ENCODE data around the gene PTGR2. TPM values are rescaled to one million over a fixed set of nuclear protein-coding genes. Genes with fewer than 3 reads are reported as not detected.
"Not testable (repeated sequence)": the region's sequence is repeated elsewhere in the genome, so short reads cannot be mapped to it uniquely, and the experiment has no call there.

Gene PTGR2
- polyA plus RNA-seq, 4 donors: 21.3 to 36.2 (median 26.1) TPM

GRCh38 chr14:73829526-73830431 lies 21.9 kb upstream of the PTGR2 start:
- no peak for DNase-seq (ENCODE audit: low read depth in 4 of 4, low spot score in 2 of 4)

- DNase-seq (ENCODE audit: low read depth in 4 of 4, low spot score in 2 of 4): no peak
These were observed 18.6 kb upstream of the PTGR2 start for GRCh38 chr14:73833034-73833433.

- DNase-seq (ENCODE audit: low read depth in 4 of 4, low spot score in 2 of 4): no peak
These were observed 17.9 kb upstream of the PTGR2 start for GRCh38 chr14:73833530-73834260.

- DNase-seq (ENCODE audit: low read depth in 4 of 4, low spot score in 2 of 4): no peak
These were observed 17.4 kb upstream of the PTGR2 start for GRCh38 chr14:73834261-73834625.

GRCh38 chr14:73838293-73839034 lies 13.2 kb upstream of the PTGR2 start:
- DNase-seq (ENCODE audit: low read depth in 4 of 4, low spot score in 2 of 4): not testable (repeated sequence)

DNA sequence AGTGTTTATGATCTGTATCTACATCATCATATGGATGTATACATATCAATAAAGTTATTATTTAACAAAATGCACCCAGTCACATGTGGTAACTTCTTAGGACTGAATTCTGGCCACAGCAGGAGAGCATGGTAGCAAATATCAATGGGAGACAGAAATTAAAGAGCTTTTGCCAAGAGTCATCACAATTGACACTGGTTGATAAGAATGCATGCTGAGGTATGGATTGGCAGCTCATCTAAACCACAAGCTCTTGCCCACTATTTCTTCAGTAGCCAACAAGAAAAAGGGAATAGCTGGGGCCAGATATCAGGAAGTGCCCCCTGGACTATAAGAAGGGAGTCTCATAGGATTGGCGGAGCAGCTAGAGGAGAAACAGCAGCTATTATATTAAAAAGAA lies 9.4 kb upstream of the PTGR2 start:
- no peak for DNase-seq (ENCODE audit: low read depth in 4 of 4, low spot score in 2 of 4)

DNA sequence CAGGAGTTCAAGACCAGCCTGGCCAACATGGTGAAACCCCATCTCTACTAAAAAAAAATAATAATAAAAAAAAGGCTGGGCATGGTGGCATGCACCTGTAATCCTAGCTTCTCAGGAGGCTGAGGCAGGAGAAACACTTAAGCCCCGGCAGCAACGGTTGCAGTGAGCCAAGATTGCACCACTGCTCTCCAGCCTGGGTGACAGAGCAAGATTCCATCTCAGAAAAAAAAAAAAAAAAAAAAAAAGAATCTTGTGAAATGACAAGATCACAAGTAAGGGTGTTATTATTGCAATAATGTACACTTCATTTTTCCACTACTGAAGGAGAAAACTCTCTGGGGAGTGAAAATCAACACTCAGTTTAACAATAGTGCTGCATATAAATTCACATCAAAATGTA lies 8.8 kb upstream of the PTGR2 start:
- DNase-seq (ENCODE audit: low read depth in 4 of 4, low spot score in 2 of 4): no peak

DNA sequence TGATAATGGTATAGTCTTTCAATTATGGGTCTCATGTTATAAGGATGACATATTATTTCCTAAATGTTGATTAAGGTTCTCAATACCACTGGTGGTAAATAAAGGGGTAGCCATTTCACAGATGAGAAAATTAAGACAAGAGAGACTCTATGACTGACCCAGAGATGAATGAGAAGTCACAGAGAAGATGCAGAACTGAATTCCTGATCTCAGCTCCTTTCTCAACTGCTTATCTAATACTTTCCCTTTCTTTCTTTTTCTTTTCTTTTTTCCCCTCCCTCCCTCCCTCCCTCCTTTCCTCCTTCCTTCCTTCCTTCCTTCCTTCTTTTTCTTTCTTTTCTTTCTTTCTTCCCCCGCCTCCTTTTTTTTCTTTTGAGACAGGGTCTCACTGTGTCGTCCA lies 8.3 kb upstream of the PTGR2 start:
- no peak for DNase-seq (ENCODE audit: low read depth in 4 of 4, low spot score in 2 of 4)

DNA sequence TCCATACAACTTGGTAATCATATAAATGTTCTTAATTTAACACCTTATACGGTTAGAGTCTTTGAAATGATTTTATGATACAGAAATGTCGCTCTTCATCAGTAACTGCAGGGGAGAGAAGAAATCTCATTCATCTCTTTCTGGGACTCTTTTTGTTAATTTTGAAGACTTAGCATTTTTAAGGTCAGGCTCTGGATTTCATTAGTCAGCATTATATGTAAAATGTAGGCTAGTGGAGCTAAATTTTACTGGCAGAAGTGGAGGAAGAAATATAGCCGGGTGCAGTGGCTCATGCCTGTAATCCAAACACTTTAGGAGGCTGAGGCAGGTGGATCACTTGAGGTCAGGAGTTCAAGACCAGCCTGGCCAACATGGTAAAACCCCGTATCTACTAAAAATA lies 4.7 kb upstream of the PTGR2 start:
- DNase-seq (ENCODE audit: low read depth in 4 of 4, low spot score in 2 of 4): no peak

- no peak for DNase-seq (ENCODE audit: low read depth in 4 of 4, low spot score in 2 of 4)
These were observed 631 bp upstream of the PTGR2 start for GRCh38 chr14:73851000-73851399.

DNA sequence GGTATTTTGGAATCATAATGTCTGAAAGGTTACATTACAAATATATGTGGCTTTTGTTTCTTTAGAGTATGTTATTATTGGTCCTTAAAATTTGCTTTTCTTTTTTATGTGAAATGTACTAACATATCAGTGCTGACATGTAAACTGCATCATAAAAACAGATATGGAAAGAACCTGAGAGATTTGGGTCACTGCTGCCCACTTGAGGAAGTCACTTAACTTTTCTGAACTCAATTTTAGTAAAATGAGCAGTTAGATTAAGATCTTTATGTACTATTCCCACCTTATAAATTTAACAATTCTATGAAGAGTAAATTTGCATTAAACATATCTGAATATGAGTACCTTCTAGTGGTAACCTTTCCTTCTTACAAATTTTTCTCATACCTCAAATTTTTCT lies 7.5 kb downstream of the PTGR2 start:
- DNase-seq (ENCODE audit: low read depth in 4 of 4, low spot score in 2 of 4): no peak

DNA sequence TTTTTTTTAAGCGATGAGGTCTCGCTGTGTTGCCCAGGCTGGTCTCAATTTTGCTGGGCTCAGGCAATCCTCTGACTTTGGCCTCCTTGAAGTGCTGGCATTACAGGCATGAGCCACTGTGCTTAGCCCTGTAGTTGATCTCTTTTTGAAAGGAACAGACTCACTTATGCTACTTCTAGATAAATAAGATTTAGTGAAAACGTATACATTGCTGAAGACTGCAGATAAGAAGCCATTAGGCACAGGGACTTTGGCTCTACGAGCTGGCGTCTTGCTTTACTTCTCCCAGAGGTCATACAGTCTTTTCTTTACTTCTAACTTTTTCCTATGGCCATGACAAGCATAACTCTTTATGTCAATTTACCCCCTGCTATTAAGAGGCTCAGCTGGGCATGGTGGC lies 9.4 kb downstream of the PTGR2 start:
- DNase-seq (ENCODE audit: low read depth in 4 of 4, low spot score in 2 of 4): no peak

DNA sequence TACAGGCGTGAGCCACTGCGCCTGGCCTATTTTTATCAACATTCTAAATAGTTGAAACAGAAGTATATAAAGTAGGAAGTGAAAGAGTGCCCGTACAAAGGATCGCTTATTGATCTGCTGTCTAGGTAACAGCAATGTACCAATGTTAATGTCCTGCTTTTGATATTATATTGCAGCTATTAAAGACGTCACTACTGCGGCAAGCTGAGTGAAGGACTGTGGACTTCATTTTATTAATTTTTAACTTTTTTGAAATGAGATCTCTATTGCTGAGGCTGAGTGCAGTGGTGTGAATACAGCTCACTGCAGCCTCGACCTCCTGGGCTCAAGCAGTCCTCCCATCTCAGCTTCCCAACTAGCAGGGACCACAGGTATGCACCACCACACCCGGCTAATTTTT lies 10.8 kb downstream of the PTGR2 start:
- no peak for DNase-seq (ENCODE audit: low read depth in 4 of 4, low spot score in 2 of 4)

DNA sequence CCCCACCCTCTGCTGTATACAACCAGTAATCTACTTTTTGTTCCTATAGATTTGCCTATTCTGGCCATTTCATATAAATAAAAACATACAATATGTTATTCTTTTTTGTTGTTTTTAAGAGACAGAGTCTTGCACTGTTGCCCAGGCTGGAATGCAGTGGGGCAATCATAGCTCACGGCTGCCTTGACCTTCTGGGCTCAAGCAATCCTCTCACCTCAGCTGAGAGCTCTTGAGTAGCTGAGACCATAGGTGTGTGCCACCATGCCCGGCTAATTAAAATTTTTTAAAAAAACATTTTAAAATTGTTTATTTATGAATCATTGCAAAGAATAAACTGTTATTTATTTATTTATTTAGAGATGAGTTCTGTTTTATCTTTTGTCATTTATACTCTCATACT lies 11.6 kb downstream of the PTGR2 start:
- DNase-seq (ENCODE audit: low read depth in 4 of 4, low spot score in 2 of 4): no peak

- DNase-seq (ENCODE audit: low read depth in 4 of 4, low spot score in 2 of 4): no peak
These were observed 14.0 kb downstream of the PTGR2 start for GRCh38 chr14:73865534-73866113.

- DNase-seq (ENCODE audit: low read depth in 4 of 4, low spot score in 2 of 4): not testable (repeated sequence)
These were observed 18.1 kb downstream of the PTGR2 start for GRCh38 chr14:73869754-73870153.

DNA sequence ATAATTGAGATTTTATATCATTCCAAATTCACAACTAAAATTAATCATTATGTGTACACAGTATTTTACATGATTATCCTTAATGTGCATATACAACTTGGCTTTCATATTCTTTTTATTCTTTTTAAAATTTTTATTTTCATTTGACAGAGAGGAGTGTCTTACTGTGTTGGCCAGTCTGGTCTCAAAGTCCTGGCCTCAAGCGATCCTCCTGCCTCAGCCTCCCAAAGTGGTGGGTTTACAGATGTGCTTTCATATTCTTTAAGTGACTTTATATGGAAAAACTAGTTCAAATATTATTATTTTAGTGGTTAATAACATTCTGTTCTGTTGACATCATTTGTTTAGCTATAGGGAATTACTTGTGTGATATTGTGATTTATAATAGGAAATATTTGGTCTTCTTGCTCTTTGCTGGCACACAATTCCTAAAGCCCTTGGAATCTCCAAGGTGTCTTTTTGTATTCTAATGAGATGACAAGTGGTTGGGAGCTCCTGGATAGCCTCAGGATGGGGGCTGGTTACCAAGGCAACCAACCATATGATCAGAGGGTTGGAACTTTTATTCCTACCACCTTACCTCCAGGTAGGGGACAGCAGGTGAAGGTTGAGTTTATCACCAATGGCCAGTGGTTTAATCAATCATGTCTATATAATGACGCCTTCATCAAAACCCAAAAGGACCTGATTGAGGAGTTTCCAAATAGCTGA lies 19.0 kb downstream of the PTGR2 start:
- no peak for DNase-seq (ENCODE audit: low read depth in 4 of 4, low spot score in 2 of 4)

DNA sequence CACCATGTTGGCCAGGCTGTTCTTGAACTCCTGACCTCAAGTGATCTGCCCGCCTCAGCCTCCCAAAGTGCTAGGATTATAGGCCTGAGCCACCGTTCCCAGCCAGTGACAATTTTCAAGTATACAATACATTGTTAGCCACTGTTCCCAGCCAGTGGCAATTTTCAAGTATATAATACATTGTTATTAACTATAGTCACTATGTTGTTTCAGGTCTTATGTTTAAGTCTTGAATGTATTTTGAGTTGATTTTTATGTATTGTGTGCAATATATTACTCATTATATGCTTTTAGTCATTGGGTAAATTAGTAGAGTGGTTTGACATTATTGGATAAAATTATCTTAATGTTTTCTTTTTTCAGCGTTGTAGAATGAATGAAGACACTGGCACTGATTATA lies 22.0 kb downstream of the PTGR2 start:
- no peak for DNase-seq (ENCODE audit: low read depth in 4 of 4, low spot score in 2 of 4)

DNA sequence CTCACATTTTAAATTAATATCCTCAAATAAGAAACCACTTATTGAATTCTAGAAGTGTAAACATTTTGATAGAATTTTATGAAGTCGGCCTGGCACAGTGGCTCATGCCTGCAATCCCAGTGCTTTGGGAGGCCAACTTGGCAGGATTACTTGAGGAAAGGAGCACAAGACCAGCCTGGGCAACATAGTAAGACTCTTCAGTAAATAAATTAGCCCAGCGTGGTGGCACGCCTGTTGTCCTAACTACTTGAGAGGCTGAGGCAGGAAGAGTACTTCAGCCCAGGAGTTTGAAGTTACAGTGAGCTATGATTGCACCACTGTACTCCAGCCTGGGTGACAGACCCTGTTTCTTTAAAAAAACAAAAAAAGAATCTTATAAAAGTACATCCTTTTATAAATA lies 26.2 kb downstream of the PTGR2 start:
- DNase-seq (ENCODE audit: low read depth in 4 of 4, low spot score in 2 of 4): no peak

- DNase-seq (ENCODE audit: low read depth in 4 of 4, low spot score in 2 of 4): no peak
These were observed 26.8 kb downstream of the PTGR2 start for GRCh38 chr14:73878436-73878835.

Measured in left renal cortex interstitium (tissue), 4 donors.